Ishikawa (cell line): ENCODE measurements around the gene MALRD1.

Experiments used
- CEBPB ChIP-seq: IDR thresholded peaks from 2 replicates; pipeline ENCODE4 v1.6.1; 2012
- CREB1 ChIP-seq: IDR thresholded peaks from 2 replicates; pipeline ENCODE4 v1.6.1; 2012; ENCODE audit warnings: low read depth
- EGR1 ChIP-seq: IDR thresholded peaks from 2 replicates; pipeline ENCODE4 v1.6.1; 2012
- EP300 ChIP-seq: IDR thresholded peaks from 2 replicates; pipeline ENCODE4 v1.6.1; 2012; ENCODE audit warnings: borderline replicate concordance
- FOXM1 ChIP-seq: IDR thresholded peaks from 2 replicates; pipeline ENCODE4 v1.6.1; 2012; ENCODE audit warnings: low read depth, borderline replicate concordance
- MAX ChIP-seq: IDR thresholded peaks from 2 replicates; pipeline ENCODE4 v1.6.1; 2012
- NFIC ChIP-seq: IDR thresholded peaks from 2 replicates; pipeline ENCODE4 v1.6.1; 2012
- RAD21 ChIP-seq: IDR thresholded peaks from 2 replicates; pipeline ENCODE4 v1.6.1; 2012; ENCODE audit warnings: low read depth
- REST ChIP-seq: IDR thresholded peaks from 2 replicates; pipeline ENCODE4 v1.6.1; 2012; ENCODE audit warnings: low read depth, mild to moderate bottlenecking
- TAF1 ChIP-seq: IDR thresholded peaks from 2 replicates; pipeline ENCODE4 v1.6.1; 2012; ENCODE audit warnings: low read depth, mild to moderate bottlenecking
- TCF12 ChIP-seq: IDR thresholded peaks from 2 replicates; pipeline ENCODE4 v1.6.1; 2012; ENCODE audit warnings: low read depth
- TEAD4 ChIP-seq: IDR thresholded peaks from 2 replicates; pipeline ENCODE4 v1.6.1; 2012
- YY1 ChIP-seq: IDR thresholded peaks from 2 replicates; pipeline ENCODE4 v1.6.1; 2012; ENCODE audit warnings: low read depth
- ZBTB7A ChIP-seq: IDR thresholded peaks from 2 replicates; pipeline ENCODE4 v1.6.1; 2012; ENCODE audit warnings: low read depth
- TF ChIP-seq, protein P1 (sequence below): IDR thresholded peaks from 2 replicates; pipeline ENCODE4 v1.6.1; 2012

MALRD1 gene

GRCh38 chr10:19499291-19499770 lies 450.7 kb downstream of the MALRD1 start:
- TF ChIP-seq TCF12 (no peak), NFIC (no peak), TAF1 (no peak), RAD21 (no peak)

GRCh38 chr10:19500959-19501358 lies 452.4 kb downstream of the MALRD1 start:
- no peak for TF ChIP-seq REST
- TF ChIP-seq TAF1, result no peak
- TF ChIP-seq EP300, result no peak
- TF ChIP-seq CEBPB, result no peak
- no peak for TF ChIP-seq CREB1
- TF ChIP-seq NFIC, result no peak
- no peak for TF ChIP-seq YY1
- no peak for TF ChIP-seq EGR1
- TF ChIP-seq FOXM1, result no peak
- TF ChIP-seq TEAD4, result no peak
- TF ChIP-seq ZBTB7A, result no peak
- no peak for TF ChIP-seq MAX
- TF ChIP-seq, protein P1, sequence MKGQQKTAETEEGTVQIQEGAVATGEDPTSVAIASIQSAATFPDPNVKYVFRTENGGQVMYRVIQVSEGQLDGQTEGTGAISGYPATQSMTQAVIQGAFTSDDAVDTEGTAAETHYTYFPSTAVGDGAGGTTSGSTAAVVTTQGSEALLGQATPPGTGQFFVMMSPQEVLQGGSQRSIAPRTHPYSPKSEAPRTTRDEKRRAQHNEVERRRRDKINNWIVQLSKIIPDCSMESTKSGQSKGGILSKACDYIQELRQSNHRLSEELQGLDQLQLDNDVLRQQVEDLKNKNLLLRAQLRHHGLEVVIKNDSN, result no peak
- TF ChIP-seq TCF12, result no peak
- TF ChIP-seq RAD21, result no peak

- TF ChIP-seq REST (no peak), RAD21 (no peak), TCF12 (no peak), FOXM1 (no peak), ZBTB7A (no peak), CEBPB (no peak), EGR1 (no peak), TAF1 (no peak), EP300 (no peak), CREB1 (no peak)
- TF ChIP-seq, protein P1, result no peak
Observed at GRCh38 chr10:19505320-19506312, 457.0 kb downstream of the MALRD1 start.

- TF ChIP-seq ZBTB7A (no peak), NFIC (no peak), TAF1 (no peak), RAD21 (no peak), MAX (no peak)
- TF ChIP-seq, protein P1, result no peak
Observed at GRCh38 chr10:19518109-19518508, 469.5 kb downstream of the MALRD1 start.

DNA sequence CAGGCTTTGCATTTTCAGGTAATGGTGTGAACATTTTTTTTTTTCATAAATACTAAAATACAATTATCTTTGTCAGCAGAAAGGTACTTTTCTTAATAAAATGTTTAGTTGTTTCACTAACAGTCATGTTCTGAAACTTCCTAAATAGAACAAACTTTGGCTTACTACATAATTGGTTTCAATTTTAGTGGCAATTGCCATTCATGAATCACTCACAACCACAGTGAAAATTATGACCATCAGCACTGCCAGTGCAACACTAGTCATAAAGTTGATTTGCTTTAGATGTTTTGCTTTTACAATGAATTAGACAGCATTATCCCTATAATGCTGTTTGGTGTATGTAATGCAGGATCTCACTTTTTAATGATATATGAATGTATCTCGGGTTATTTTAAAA lies 470.0 kb downstream of the MALRD1 start:
- TF ChIP-seq YY1 (no peak), EP300 (no peak), TAF1 (no peak), ZBTB7A (no peak), RAD21 (no peak), EGR1 (no peak), FOXM1 (no peak), MAX (no peak), CEBPB (no peak), REST (no peak), CREB1 (no peak), NFIC (no peak), TCF12 (no peak), TEAD4 (no peak)
- TF ChIP-seq, protein P1, result no peak
